Measurements from ENCODE around the gene ZIK1.

ZIK1 gene

DNA sequence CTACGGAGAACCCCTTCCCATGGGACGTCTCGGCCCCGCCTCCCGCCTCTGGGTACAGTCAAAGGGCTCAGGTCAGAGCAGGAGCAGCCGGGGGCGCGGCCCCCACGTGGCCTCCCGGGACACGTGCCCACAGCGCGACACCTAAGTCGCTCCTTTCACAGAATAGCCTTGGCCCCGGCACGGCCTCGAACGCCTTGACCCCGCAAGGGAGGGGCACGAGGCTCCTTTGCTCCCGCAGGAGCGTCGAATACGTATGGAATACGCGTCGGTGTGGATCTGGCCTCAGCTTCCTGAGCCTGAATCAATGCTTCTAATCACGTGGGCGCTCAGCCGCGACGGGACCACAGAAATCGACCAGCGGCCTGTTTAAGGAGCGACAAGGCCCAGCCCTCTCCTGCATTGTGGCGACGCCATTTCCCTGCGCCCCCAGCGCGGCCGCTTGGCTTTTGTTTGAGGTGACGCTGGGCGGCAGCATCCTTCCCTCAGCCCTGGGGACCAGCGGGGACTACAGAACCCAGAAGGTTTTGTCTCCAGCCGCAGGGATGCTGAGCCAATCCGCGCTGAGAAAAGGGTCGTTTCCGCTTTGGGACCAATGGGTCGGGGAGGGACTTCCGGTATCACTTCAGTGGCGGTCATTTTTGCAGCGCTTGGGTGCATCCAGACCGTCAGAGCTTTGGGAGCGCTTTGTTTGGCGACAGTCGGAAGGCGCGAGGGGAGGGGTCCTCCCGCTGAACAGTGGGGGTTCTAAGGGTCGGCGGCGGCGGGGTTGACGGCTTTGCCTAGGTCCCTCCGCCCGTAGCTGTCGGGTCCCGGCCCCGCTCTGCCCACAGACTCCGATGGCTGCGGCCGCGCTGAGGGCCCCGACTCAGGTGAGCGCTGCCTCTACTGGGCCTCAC is at the start of gene ZIK1:
Gene ZIK1, plus strand, starts transcription at position 625 of the 896 bp plus-strand sequence. Its CDS starts 212 bp downstream, at position 837.
- Histone ChIP-seq H3K9me3 (ENCODE audit: low read length) (peaks cover 35% of the 10 kb centered on the region), H2AFZ (ENCODE audit: low read depth, low read length) (peak within 1 kb of the TSS; percentile 59), H3K4me1 (ENCODE audit: insufficient read depth, low read length) (peaks cover 11% of the 10 kb centered on the region), H3K27me3 (ENCODE audit: insufficient read depth, low read length) (no peaks in the 10 kb centered on the region), H3K36me3 (ENCODE audit: insufficient read depth, low read length) (peaks cover 32% of the 10 kb centered on the region), H3K4me3 (ENCODE audit: low read length) (peak within 1 kb of the TSS; percentile 93)

DNA sequence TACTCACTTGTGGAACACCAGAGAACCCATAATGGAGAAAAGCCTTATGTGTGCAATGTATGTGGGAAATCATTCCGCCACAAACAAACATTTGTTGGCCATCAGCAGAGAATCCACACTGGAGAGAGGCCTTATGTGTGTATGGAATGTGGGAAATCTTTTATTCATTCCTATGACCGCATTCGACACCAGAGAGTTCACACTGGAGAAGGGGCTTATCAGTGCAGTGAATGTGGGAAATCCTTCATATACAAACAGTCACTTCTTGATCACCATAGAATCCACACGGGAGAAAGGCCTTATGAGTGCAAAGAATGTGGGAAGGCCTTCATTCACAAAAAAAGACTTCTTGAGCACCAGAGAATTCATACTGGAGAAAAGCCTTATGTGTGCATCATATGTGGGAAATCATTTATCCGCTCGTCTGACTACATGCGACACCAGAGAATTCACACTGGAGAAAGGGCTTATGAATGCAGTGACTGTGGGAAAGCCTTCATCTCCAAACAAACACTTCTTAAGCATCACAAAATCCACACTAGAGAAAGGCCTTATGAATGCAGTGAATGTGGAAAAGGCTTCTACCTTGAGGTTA is 45.9 kb upstream of the ZIK1 start:
- H3K27me3 ChIP-seq (ENCODE audit: insufficient read depth, low read length) = no peaks in the 10 kb centered on the region
- H3K4me1 ChIP-seq (ENCODE audit: insufficient read depth, low read length) = no peaks in the 10 kb centered on the region
- H3K9me3 ChIP-seq (ENCODE audit: low read length) = peaks cover 74% of the 10 kb centered on the region
- no peak overlapping the region for H2AFZ ChIP-seq (ENCODE audit: low read depth, low read length)
- no peak overlapping the region for H3K4me3 ChIP-seq (ENCODE audit: low read length)
- H3K36me3 ChIP-seq (ENCODE audit: insufficient read depth, low read length) = peaks cover 90% of the 10 kb centered on the region

DNA sequence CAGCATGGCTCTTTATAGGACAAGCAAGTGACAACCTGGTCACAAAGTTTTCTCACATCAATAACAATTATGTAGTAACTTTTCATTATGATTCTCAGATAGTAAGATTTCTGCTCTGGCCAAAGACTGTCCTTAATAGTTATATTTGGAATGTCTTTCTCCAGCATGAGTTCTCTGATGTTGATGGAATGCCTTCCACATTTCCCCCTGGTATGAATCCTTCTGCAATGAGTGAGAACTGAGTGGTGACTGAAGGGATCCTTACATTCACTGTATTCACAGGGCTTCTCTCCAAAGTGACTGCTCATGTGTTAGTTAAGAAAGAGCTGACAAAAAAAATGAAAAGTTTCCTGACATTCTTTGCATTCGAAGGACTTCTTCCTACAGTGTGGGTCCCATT is 37.4 kb upstream of the ZIK1 start:
- H3K9me3 ChIP-seq (ENCODE audit: low read length) = peaks cover 61% of the 10 kb centered on the region
- peaks cover 91% of the 10 kb centered on the region for H3K36me3 ChIP-seq (ENCODE audit: insufficient read depth, low read length)
- no peak overlapping the region for H3K4me3 ChIP-seq (ENCODE audit: low read length)
- no peak overlapping the region for H2AFZ ChIP-seq (ENCODE audit: low read depth, low read length)
- no peaks in the 10 kb centered on the region for H3K4me1 ChIP-seq (ENCODE audit: insufficient read depth, low read length)
- no peaks in the 10 kb centered on the region for H3K27me3 ChIP-seq (ENCODE audit: insufficient read depth, low read length)

DNA sequence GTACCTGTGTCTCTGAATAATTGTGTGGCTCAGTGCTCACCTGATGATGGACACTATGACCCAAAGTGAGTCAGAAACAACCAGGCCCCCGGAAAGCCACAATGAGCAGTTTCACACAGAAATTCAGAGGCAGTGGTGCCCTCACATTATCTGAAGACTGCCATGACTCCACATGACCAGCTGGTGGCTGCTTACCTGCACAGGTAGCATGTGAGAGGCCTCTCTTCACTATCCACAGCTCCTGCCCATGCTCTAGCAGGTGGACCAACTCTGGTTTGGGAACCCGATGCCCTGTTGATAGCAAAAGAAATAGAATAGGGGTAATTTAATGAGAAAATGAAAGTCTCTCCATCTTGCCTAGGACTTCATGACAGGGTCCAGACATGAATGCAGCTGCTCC is 31.5 kb upstream of the ZIK1 start:
- H3K4me1 ChIP-seq (ENCODE audit: insufficient read depth, low read length) = peaks cover 1% of the 10 kb centered on the region
- H2AFZ ChIP-seq (ENCODE audit: low read depth, low read length) = no peak overlapping the region
- no peak overlapping the region for H3K4me3 ChIP-seq (ENCODE audit: low read length)
- peaks cover 54% of the 10 kb centered on the region for H3K9me3 ChIP-seq (ENCODE audit: low read length)
- H3K36me3 ChIP-seq (ENCODE audit: insufficient read depth, low read length) = peaks cover 85% of the 10 kb centered on the region
- no peaks in the 10 kb centered on the region for H3K27me3 ChIP-seq (ENCODE audit: insufficient read depth, low read length)

DNA sequence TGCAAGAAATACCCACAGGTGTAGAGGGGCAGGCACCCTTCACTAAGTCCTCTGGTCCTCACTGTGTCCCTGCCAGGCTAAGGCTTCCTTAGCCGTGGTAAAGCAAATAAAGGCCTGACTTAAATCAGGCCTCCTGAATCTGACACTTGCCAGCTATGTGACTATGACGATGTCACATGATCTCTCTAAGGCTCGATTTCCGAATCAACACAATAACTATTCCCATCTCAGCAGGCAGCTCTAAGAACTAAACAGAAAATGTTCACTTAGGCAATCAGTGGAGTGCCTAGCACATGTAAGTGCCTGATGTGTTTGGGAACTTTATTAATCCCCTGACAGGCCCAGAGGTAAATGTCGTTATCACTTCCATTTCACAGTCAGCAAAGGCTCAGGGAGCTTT is 26.3 kb upstream of the ZIK1 start:
- Histone ChIP-seq H3K4me1 (ENCODE audit: insufficient read depth, low read length) (peaks cover 16% of the 10 kb centered on the region), H3K27me3 (ENCODE audit: insufficient read depth, low read length) (no peaks in the 10 kb centered on the region), H3K36me3 (ENCODE audit: insufficient read depth, low read length) (peaks cover 38% of the 10 kb centered on the region), H2AFZ (ENCODE audit: low read depth, low read length) (no peak overlapping the region), H3K9me3 (ENCODE audit: low read length) (peaks cover 25% of the 10 kb centered on the region), H3K4me3 (ENCODE audit: low read length) (peak overlapping the region; percentile 86)

DNA sequence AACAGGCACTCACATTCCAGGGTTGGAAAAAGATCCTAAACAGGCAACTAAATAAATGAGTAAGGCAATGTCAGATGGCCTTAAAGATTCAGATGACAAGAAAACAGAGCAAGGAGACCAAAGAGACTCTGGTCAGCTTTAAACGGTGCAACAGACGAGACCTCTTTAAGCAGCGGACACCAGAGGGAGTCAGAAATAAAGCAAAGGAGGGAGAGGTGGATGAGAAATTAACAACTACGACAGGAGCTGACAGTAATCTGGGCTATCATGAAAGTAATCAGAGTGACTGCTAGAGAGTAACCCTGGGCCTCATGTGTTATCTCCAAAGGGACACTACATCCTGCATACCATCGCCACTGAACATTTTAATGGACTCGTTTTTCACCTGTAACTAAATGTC is 25.4 kb upstream of the ZIK1 start:
- Histone ChIP-seq H3K4me1 (ENCODE audit: insufficient read depth, low read length) (peaks cover 16% of the 10 kb centered on the region), H2AFZ (ENCODE audit: low read depth, low read length) (no peak overlapping the region), H3K9me3 (ENCODE audit: low read length) (peaks cover 19% of the 10 kb centered on the region), H3K36me3 (ENCODE audit: insufficient read depth, low read length) (peaks cover 29% of the 10 kb centered on the region), H3K4me3 (ENCODE audit: low read length) (peak overlapping the region; percentile 86), H3K27me3 (ENCODE audit: insufficient read depth, low read length) (no peaks in the 10 kb centered on the region)

DNA sequence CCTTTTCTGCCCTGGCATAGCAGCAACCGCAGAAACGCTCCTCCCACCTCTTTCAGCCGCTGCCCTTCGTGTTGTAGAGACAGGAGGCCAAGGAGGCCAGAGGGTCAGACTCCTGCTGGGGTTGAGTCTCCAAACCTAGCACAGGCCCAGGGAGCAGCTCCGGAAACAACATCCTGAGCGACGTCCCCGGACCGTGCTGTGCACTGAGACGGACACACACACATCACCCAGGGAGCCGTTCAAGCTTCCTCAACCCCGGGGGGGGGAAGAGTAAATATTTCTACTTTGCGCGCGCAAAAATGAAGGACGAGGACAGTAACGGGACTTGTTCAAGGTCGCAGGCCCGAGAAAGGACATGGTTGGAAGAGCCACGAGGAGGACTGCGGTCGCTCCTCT is 24.9 kb upstream of the ZIK1 start:
- Histone ChIP-seq H3K4me3 (ENCODE audit: low read length) (peak overlapping the region; percentile 86), H3K36me3 (ENCODE audit: insufficient read depth, low read length) (peaks cover 24% of the 10 kb centered on the region), H3K9me3 (ENCODE audit: low read length) (peaks cover 19% of the 10 kb centered on the region), H3K4me1 (ENCODE audit: insufficient read depth, low read length) (peaks cover 16% of the 10 kb centered on the region), H3K27me3 (ENCODE audit: insufficient read depth, low read length) (no peaks in the 10 kb centered on the region), H2AFZ (ENCODE audit: low read depth, low read length) (peak overlapping the region; percentile 58)

DNA sequence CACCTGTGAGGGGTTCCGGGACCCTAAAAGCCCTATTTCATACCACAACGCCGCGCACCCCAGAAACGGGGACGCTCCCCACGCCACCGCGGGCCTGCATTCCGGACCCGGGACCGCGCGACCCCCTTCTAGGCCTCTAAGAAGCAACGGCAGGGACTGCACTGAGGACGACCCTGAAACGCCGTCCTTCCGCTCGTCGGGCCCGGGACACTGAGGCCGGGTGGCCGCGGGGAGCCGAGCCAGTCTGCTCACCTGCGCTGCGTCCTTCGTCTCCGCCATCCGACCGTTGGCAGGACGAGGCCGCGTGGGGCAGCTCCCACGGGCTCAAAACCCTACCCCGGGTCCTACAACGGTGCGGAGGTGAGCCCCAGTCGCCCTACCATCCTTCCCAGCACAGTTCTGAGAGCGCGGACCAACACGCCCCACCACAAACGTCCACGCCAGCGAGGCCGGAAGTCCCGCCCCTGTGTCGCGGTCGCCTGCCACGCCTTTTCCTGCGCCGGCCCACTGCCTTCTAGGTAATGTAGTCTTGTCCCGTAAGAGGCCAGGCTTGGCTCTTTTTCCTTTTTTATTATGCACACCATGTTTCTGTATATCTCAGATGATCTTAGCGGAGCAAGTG is 24.4 kb upstream of the ZIK1 start, which contains the start of gene ZNF550:
Gene ZNF550, minus strand, starts transcription at position 460 of the 622 bp plus-strand sequence. Its CDS starts 181 bp downstream, at position 279.
- Histone ChIP-seq H3K4me1 (ENCODE audit: insufficient read depth, low read length) (peaks cover 16% of the 10 kb centered on the region), H3K27me3 (ENCODE audit: insufficient read depth, low read length) (no peaks in the 10 kb centered on the region), H3K9me3 (ENCODE audit: low read length) (peaks cover 16% of the 10 kb centered on the region), H3K4me3 (ENCODE audit: low read length) (peak within 1 kb of the TSS; percentile 86), H3K36me3 (ENCODE audit: insufficient read depth, low read length) (peaks cover 19% of the 10 kb centered on the region), H2AFZ (ENCODE audit: low read depth, low read length) (peak within 1 kb of the TSS; percentile 58)

DNA sequence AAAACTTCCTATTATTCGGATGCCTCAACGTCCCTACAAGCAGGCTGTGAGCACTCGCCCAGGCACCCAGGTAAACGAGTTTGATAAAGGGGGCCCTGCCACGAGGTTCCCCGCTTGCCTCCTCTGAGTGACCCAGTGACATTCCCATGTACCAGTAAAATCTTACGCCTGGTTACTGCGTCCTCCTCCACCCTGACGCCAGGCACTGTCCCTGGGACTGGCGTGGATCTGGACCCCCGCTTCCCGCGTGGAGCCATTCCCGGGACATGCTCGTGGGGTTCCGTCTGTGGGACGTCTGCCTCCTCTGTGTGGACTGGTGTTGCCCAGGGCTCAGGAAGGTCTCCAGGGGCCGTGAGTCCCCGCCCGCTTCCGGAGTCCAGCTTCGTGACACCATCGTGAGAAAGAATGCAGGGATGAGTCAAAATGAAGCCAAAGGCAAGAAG is 23.9 kb upstream of the ZIK1 start:
- no peaks in the 10 kb centered on the region for H3K27me3 ChIP-seq (ENCODE audit: insufficient read depth, low read length)
- H3K4me3 ChIP-seq (ENCODE audit: low read length) = peak overlapping the region; percentile 86
- H2AFZ ChIP-seq (ENCODE audit: low read depth, low read length) = peak overlapping the region; percentile 58
- H3K9me3 ChIP-seq (ENCODE audit: low read length) = peaks cover 15% of the 10 kb centered on the region
- H3K4me1 ChIP-seq (ENCODE audit: insufficient read depth, low read length) = peaks cover 16% of the 10 kb centered on the region
- peaks cover 14% of the 10 kb centered on the region for H3K36me3 ChIP-seq (ENCODE audit: insufficient read depth, low read length)

DNA sequence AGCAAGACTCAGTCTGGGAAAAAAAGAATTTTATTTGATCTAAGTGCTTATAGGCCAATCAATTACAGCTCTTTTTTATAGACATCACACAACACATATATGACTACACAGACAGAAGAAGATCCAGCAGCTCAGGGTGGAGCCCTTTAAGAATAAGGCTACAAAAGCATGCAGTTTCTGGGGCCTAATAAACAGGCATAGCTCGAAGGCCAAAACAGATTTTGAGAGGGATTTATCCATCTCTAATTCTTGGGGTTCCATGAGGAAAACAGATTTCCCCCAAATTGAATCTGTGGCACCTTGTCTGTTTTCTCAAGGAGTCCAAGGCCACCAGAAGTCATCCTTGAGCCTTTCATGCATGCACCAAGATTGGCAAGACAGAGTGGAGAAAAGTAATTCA is 20.4 kb upstream of the ZIK1 start:
- Histone ChIP-seq H2AFZ (ENCODE audit: low read depth, low read length) (no peak overlapping the region), H3K9me3 (ENCODE audit: low read length) (peaks cover 28% of the 10 kb centered on the region), H3K27me3 (ENCODE audit: insufficient read depth, low read length) (no peaks in the 10 kb centered on the region), H3K4me1 (ENCODE audit: insufficient read depth, low read length) (peaks cover 4% of the 10 kb centered on the region), H3K36me3 (ENCODE audit: insufficient read depth, low read length) (no peaks in the 10 kb centered on the region), H3K4me3 (ENCODE audit: low read length) (no peak overlapping the region)

DNA sequence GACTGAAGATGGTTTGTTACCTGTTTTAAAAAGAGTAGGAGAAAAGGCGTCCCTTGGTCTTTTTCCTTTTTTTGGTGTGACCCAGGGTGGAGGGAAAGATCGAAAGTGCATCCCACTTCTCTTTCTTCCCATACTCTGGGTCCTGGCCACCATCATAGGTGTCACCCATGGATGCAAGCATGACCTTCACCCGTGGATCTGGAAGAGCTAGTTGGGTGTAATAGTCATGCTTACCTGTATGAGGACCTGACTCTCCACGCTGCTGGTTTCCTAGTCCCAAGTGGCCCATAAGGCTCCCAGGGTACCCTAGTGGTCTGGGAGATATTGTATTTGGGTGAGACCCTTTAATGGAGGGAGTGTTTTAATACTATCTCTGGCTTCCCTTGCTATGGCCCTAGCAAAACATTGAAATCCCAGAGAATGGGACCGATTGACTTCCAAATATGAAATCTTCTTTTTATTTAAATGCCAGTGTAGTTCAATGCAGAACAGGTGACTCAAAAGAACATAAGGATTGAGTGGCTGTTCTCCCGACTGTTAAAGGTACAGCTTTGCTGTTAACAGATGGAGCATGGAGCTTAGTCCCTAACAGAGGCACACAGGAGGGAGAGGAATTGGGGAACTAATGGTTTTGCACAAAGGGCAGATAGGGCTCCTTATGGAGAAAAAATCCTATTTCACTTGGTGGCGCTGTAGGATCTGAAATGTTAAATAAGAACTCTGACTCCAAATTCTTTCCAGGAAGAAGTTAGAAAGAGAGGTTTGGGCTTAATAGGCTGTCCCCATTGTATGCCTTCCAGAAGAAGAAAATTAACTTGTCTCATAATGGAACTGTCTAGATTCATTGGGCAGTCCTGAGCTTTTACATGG is 17.3 kb upstream of the ZIK1 start:
- Histone ChIP-seq H3K36me3 (ENCODE audit: insufficient read depth, low read length) (peaks cover 10% of the 10 kb centered on the region), H3K9me3 (ENCODE audit: low read length) (peaks cover 45% of the 10 kb centered on the region), H2AFZ (ENCODE audit: low read depth, low read length) (no peak overlapping the region), H3K27me3 (ENCODE audit: insufficient read depth, low read length) (no peaks in the 10 kb centered on the region), H3K4me3 (ENCODE audit: low read length) (no peak overlapping the region), H3K4me1 (ENCODE audit: insufficient read depth, low read length) (no peaks in the 10 kb centered on the region)

DNA sequence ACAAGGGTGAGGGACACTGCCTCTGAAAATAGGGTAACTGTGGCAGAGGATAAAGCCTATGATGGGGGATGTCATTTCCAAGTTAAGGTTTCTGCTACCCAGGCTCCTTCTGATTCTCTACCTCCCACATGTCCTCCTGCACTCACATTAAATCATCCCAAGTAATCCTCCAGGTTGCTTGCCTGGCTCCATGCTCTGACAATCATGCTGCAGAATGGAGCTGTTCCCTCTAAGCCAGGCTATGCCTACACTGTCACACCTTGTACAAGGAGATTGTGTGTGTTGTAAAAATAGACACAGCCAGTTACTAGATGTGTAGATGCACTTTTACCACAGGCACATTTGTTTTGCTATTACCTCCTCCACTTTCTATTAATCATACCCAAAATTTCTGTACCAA is 13.2 kb upstream of the ZIK1 start:
- peaks cover 80% of the 10 kb centered on the region for H3K9me3 ChIP-seq (ENCODE audit: low read length)
- H3K4me3 ChIP-seq (ENCODE audit: low read length) = no peak overlapping the region
- peaks cover 51% of the 10 kb centered on the region for H3K36me3 ChIP-seq (ENCODE audit: insufficient read depth, low read length)

More for the DNA sequence above, 13.2 kb upstream of the ZIK1 start:
- Histone ChIP-seq H3K27me3 (ENCODE audit: insufficient read depth, low read length) (no peaks in the 10 kb centered on the region), H2AFZ (ENCODE audit: low read depth, low read length) (no peak overlapping the region), H3K4me1 (ENCODE audit: insufficient read depth, low read length) (no peaks in the 10 kb centered on the region)
